HG03095 (cell line): ENCODE data around the gene WNT9B.

Source experiments
- ATAC-seq: cut with Tn5 transposase; IDR thresholded peaks from one replicate; pipeline ENCODE4 v1.9.1; 2021; ENCODE audit warnings: moderate library complexity; ENCODE audit not compliant: unreplicated experiment

Gene WNT9B

GRCh38 chr17:46853896-46854444 lies 2.6 kb downstream of the WNT9B start:
- ATAC-seq = no peak

GRCh38 chr17:46854515-46854914 lies 3.1 kb downstream of the WNT9B start:
- ATAC-seq = no peak

- no peak for ATAC-seq
Observed at GRCh38 chr17:46854948-46855347, 3.6 kb downstream of the WNT9B start.

- ATAC-seq = no peak
Observed at GRCh38 chr17:46857600-46857999, 6.2 kb downstream of the WNT9B start.

- no peak for ATAC-seq
Observed at GRCh38 chr17:46859996-46860395, 8.6 kb downstream of the WNT9B start.

DNA sequence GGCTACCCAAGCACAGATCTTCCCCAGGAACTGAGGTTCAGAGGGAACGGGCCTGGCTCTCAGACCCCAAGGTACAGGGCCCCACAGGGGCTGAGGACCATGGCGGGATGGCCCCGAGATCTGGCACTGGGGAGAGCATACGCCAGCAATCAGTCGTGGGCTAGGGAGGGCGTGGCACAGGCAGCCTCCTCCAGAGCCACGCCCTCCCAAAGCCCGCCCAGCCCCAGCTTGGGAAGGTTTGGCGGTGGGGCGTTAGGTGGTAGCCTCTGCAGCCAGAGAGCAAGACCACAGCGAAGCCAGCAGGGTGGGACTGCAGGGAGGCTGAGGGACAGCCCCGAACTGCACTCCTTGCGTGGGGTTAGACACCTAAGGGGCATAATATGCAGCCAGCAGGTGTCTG lies 11.6 kb downstream of the WNT9B start:
- ATAC-seq = no peak

GRCh38 chr17:46863383-46864121 lies 12.2 kb downstream of the WNT9B start:
- ATAC-seq = no peak

- no peak for ATAC-seq
Observed at GRCh38 chr17:46865100-46865499, 13.7 kb downstream of the WNT9B start.

GRCh38 chr17:46866325-46866724 lies 14.9 kb downstream of the WNT9B start:
- ATAC-seq = no peak

DNA sequence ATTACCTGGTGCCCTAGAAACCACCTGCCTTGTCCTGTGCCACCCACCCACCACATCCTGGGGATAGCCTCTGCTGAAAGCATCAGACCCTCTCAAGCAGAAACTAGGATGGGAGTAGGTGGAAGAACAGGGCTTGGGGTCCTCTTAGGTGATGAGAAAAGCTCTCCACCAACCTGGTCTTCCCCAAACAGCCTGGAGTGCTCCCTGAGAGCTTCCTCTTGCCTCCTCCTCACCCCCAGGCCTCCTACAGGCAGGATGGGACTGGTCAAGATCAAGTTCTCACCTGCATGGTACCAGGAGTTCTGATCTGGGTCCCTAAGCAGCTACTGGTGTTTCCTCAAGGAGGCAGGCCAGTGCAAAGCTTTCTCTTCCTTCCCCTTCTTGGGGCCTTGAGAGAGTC lies 15.4 kb downstream of the WNT9B start:
- ATAC-seq = no peak

GRCh38 chr17:46868689-46869187 lies 17.4 kb downstream of the WNT9B start:
- ATAC-seq = no peak

- no peak for ATAC-seq
Observed at GRCh38 chr17:46869296-46869695, 17.9 kb downstream of the WNT9B start.

GRCh38 chr17:46869975-46870803 lies 18.8 kb downstream of the WNT9B start:
- no peak for ATAC-seq

DNA sequence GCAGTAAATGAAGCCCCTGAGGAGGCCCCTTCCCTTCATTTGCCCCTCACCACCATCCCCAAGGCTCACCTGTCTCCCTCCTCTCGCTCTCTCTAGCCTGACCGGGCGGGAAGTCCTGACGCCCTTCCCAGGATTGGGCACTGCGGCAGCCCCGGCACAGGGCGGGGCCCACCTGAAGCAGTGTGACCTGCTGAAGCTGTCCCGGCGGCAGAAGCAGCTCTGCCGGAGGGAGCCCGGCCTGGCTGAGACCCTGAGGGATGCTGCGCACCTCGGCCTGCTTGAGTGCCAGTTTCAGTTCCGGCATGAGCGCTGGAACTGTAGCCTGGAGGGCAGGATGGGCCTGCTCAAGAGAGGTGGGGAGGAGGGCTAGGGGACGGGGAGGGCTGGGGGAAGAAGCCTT lies 21.0 kb downstream of the WNT9B start:
- ATAC-seq = no peak

GRCh38 chr17:46873941-46874645 lies 22.7 kb downstream of the WNT9B start:
- no peak for ATAC-seq

DNA sequence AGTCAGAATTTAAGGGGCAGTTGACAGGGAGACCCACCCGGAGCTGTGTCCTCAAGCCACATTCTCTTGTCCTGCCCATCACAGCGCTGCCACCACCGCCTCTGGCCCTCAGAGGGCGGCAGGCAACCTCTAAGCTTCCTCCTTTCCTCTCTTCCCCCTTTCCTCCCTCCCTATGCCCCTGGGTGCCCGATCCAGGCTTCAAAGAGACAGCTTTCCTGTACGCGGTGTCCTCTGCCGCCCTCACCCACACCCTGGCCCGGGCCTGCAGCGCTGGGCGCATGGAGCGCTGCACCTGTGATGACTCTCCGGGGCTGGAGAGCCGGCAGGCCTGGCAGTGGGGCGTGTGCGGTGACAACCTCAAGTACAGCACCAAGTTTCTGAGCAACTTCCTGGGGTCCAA lies 23.5 kb downstream of the WNT9B start:
- ATAC-seq = no peak

- no peak for ATAC-seq
Observed at GRCh38 chr17:46875849-46876352, 24.5 kb downstream of the WNT9B start.

DNA sequence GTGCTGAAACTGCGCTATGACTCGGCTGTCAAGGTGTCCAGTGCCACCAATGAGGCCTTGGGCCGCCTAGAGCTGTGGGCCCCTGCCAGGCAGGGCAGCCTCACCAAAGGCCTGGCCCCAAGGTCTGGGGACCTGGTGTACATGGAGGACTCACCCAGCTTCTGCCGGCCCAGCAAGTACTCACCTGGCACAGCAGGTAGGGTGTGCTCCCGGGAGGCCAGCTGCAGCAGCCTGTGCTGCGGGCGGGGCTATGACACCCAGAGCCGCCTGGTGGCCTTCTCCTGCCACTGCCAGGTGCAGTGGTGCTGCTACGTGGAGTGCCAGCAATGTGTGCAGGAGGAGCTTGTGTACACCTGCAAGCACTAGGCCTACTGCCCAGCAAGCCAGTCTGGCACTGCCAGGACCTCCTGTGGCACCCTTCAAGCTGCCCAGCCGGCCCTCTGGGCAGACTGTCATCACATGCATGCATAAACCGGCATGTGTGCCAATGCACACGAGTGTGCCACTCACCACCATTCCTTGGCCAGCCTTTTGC lies 25.0 kb downstream of the WNT9B start:
- ATAC-seq = no peak

- no peak for ATAC-seq
Observed at GRCh38 chr17:46876926-46877325, 25.5 kb downstream of the WNT9B start.

- ATAC-seq = no peak
Observed at GRCh38 chr17:46877466-46877865, 26.1 kb downstream of the WNT9B start.

- no peak for ATAC-seq
Observed at GRCh38 chr17:46878055-46878454, 26.7 kb downstream of the WNT9B start.
